H4 (cell line): ENCODE results near the gene FOXA3. TPM values are rescaled to one million over a fixed set of nuclear protein-coding genes. Genes with fewer than 3 reads are reported as not detected.

Experiments
- DNase-seq: peaks from one replicate; pipeline ENCODE4 v3.0.0-alpha.2; 2015; ENCODE audit warnings: low spot score
- total RNA-seq: library from RNA; depleted of rRNA; stranded (reverse); fragments of >200 nt; shearing (Covaris generic); gene quantifications from 2 replicates; pipeline ENCODE4 v1.2.3, GENCODE V29; 2014

Gene FOXA3
- total RNA-seq, 1 experiment from 2014 or later, result 0.31 TPM

DNA sequence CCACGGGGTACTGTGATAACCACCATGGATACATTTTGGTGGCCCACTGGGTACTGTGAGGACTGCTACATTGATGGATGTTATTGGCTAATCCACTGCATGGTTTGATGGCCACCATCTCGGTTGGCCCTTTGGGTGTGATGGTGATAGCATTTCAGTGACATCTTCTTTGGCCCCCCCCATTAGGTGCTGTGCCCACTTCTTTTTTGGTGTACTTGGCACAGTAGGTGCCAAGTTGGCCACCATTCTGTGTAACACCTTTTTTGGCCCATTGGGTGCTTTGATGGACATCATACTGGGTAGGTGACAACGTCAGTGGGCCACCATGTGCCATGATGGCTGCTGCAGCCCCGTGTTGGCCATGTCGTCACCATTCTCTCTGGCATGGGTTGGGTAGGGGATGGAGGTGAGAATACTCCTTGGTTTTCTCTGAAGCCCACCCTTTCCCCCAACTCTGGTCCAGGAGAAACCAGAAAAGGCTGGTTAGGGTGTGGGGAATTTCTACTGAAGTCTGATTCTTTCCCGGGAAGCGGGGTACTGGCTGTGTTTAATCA is 9.2 kb downstream of the FOXA3 start:
- DNase-seq, result no peak

DNA sequence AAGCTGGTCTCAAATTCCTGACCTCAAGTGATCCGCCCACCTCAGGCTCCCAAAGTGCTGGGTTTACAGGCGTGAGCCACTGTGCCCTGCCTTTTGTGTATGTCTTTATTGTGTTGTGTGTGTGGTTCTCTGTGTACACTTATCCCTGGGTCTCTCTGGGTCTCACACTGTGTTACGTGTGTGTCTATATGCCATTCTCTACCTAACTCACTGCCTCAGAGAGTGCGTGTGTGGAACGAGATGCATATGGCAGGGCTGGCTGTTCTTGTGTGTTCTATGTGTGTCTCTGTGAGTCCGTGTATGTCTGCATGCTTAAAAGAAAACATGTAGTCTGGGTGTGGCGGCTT is 10.5 kb downstream of the FOXA3 start:
- DNase-seq, result no peak

DNA sequence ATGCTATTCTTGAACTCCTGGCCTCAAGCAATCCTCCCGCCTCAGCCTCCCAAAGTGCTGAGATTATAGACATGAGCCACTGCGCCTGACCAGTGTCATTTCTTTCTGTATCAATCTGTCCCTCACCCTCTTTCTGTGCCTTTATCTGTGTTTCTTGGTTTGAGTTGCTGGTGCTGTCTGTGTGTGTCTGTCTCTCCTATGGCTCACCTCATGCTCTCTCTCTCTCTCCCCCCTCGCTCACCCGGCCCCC is 12.0 kb downstream of the FOXA3 start:
- DNase-seq, result no peak

DNA sequence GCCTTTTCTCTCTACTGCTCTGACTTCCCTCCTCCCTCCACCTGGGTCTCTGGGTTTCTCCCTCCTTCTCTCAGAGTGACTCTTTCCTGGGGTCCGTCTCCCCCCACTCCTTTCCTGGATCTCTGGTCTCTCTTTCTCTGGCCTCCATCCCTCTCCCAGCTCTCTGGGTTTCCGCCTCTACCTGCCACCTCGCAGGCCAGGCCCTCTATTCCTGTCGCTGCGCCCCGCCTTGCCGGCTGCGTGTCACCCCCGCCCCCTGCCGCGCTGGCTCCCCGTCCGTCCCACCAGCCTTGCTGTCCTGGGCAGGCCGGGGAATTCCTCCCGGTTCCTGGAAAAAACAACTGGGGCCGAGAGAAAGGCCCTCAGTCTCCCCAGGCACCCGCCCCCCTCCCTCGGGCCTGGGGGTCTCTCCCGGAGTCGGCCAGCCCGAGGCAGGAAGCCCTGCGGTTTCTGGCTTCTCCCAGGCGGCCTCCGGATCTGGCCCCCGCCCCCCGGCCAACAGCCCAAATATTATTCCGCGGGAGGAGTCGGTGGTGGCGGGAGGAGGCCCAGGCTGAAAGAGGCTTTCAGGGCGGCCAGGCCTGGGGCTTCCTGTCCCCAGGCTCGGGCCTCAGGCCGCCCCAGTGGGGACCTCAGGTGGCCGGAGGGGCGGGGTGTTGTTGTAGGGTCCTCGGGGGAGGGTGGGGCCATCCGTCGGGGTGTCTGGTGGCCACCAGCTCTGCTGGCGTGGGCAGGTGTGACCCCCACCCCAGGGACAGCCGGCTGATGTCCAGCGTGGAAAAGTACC is 12.5 kb downstream of the FOXA3 start:
- DNase-seq, result no peak

DNA sequence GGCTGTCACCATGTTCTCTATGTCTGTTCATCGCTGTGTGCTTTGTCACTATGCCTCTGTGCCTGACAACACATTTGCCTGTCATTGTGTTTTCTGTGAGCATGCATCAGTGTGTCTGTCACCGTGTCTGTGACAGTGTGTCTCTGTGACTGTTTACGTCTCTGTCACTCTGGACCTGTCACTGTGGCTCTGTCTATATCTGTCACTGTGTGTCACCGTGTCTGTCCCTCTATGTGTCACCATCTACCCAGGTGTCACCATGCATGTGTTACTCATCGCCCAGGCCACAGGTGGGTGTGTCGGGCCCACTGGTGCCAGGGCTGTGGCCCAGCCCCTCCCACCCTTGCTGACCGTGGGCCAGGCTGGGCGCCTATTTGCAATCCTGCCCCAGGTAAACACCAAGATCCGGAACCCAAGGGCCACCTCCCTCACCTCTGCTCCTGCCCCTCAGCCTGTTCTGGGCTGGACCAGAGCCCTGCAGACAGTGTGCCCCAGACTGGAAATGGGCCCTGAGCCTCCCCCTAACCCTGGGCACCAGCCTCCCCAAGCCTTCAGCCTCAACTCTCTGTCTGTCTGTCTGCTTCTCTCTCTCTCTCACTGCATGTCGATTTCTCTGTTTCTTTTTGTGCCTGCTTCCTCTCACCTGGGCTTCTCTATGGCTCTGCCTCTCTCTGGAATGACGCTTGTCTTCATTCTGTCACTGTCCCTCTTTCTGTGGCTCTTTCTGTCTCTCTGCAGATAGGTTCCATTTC is 14.1 kb downstream of the FOXA3 start:
- no peak for DNase-seq

DNA sequence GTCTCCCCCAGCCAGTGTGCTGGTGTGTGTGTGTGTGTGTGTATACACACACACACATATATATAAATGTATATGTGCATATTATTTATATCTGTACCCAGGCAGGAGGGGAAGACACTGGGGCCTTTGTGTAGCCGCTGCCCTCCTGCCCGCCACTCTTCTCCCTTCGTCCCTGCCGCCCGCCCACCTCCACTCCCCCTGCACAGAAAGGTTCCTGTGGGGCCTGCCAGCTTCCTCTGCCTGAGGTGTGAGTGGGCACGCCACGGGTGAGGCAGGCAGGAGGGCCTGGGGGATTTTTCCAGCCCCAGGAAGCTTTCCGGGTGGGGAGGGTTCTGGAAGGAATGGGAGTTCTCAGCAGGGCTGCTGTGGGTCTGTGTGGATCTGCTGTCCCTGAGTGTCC is 14.9 kb downstream of the FOXA3 start:
- DNase-seq, result no peak

DNA sequence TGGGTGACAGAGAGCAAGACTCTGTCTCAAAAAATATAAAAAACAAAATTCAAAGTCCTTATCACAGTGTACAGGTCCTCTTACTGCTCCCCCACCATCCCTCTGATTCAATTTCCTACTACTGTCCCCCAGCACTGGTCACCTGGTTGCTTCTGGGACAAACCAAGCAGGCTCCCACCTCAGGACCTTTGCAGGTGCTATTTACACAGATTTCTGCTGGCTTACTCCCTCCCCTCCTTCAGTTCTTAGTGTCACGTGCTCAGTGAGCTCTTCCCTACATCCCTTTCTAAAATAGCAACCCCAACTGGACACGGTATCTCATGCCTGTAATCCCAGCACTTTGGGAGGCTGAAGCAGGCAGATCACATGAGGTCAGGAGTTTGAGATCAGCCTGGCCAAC is 15.8 kb downstream of the FOXA3 start:
- no peak for DNase-seq

DNA sequence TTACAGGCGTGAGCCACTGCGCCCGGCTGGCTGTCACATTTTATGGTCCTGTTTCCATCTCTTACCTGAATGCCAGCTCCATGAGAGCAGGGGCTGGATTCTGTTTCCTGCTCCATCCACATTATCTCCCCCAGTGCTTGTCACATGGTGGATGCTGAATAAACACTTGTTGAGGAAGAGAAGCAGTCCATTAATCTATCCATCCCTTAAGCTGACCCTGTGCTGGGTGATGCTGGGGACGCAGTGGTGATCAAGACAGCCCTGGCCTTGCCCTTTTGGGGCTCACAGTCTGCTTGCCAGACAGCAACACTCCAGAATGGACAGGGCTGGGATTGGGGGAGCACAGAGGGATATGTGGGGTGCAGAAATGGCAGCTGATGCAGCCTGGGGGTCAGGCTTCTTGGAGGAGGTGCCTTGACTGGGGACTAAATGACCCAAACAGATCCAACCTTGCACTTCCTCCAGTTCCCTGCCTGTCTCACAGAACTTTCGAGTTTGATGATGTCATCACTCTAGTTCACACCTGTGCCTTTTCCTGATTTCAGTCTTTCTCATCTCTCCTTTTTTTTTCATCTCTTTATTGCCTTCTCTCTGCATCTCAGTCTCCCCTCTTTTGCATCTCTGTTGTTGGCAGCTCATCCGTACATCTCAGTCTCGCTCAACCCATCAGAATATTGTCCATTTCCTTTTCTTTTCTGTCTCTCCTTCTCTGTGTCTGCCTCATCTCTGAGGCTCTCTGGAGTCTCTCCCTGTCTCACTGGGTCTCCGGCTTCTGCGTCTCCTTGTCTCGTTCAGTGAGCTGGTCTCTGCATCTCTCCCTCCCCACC is 17.2 kb downstream of the FOXA3 start:
- DNase-seq, result no peak

DNA sequence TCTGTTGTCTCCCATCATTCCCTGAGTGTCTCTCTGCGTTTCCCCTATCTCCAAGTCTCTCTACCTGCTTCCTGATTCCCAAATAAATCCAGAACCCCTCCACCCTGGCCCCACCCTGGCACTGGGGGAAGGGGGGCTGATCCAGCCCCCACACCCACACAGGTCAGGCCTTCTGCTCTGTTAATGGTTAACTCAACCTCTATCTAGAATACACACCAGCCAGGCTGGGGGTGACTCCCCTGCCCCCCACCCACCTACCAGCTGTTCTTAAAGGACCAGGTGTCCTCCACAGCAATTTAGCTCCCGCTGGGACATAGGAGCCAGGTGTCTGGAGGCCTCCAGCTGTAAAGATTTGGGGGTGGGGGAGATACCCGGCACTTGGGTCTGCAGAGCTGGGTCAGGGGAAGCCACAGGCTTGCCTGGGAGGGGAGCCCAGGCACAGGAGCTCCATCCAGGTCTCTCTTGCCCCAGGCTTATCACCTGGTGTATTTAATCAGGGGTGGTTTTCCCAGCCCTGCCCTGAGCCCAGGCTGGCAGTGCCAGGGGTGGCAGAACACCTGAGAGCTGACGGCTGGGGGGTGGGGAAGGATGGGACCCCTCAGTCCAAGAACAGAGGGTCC is 17.9 kb downstream of the FOXA3 start:
- no peak for DNase-seq

DNA sequence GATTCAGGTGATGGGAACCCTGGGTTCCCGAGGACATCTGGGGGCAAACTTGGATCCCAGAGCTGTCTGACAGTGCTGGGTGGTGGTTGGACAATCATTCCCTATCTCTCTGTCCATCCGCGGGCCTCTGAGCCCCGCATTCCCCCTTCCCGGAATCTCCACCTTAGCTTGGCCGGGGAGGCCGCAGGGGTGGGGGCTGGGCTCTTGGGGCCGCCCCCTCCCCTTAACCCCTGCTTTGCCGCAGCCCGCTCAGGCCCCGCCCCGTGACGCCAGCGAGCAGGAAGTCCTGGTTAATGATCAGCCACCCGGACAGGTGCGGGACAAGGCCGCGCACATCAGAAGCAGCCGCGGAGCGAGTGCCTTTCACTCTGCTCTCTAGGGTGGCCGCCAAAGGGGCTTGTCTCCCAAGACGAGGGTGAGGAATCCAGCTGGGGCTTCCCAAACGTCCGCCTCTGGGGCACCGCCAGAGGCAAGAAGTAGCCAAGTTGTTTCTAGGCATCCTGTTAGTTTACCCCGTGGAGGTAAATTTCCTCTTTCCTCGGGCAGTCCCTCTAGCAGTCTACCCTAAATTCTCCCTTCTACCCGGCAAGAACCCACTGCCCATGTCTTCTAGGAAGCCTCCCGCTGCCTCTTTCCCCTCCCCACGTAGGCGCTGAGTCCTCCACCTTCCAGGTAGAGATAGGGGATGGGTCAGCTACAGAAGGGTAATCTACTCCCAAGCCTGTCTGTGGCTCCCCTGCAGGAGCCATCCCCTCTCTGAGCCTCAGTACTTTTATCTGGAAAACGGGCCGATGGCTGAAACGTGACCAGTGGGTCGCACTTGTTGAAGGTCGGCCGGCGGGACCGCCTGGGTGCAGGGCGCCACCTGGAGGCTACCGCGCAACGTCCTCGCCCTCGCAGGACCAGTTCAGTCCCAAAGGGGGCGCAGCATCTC is 18.8 kb downstream of the FOXA3 start:
- peak; percentile 63 for DNase-seq

DNA sequence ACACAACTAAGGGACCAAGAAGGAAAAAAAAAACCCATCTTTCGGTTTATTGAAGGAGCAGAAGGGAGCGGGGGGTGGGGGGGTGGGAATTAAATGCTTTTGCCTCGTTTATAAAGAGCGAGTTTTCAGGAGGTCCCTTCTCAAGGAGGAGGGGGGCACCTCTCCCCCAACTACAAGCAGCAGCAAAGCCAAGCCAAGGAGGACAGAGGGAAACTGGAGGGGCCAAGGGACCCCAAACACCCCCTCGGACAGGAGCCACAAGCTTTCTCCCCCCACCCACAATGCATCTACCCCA is 19.4 kb downstream of the FOXA3 start:
- DNase-seq, result no peak

DNA sequence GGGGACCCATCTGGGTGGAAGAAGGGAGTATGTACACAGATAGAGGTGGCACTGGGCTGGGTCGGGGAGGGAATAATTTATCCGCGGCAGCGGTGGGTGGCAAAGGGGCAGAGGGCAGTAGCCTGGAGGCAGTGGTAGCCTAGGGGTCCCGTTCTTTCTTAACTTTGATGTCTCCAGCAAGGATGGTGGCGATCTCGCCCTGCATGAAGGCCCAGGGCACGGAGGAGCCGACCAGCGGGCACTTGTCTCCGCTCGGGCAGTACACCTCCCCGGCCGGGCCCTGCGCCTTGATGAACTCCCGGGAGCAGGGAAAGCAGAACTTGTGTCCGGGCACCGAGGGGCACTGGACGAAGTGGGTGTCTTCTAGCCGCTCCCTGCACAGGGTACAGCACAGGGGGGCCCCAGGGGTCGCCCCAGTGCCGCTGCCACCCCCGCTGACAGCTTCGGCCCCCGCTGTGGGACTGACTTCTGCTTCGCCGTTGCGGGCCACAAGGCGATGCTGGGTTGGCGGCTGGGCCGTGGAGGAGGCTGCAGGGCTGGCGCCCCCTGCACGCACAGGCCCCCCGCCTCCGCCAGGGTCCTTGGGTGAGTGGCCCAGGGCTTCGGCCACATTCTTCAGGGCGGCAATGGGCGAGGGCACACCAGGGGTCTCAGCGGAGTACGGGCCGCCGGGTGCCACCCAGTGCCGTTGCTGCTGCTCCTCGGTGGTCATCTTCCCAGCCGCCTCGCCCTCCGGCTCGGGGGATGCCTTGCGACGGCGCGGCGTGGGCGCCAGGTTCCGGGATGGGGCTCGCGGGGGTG is 20.0 kb downstream of the FOXA3 start:
- DNase-seq, result no peak

DNA sequence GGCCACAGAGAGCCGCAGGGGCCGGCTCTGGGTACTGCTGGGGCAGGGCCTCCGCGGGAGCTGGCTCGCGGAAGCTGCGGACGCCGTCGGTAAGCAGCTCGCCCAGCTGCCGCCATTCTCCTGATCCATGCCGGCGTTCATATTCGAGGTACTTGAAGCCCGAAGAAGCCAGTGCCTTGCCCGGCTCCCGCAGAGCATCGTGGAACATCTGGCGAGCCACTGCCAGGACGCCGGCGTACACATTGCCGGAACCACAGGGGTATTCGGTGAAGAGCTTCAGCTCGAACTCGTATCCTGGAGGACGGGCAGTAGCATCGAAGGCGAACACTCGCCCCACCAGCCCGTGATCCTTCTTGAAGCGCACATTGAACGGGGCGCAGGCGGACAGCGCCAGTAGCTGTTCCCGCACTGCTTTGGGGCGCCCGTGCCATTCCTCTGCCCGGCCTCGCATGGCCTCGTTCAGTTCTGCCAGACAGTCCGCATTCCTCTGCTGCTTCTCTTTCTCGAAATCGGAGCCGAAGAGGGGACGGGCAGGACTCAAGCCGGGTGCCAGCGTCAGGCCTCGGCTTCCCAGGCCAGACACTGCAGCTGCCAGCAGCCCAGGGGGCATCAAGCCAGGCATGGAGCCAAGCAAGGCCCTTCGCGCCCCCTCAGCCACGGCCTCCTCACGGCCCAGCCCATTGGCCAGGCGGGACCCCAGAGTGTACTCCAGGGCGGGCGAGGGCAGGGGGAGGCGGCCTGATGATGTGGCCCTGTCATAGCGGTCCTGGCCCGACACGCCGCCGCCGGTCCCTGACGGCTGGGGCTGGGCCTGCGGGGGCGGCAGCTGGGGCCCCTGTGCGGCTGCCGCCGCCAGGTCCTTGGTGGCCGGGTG is 20.8 kb downstream of the FOXA3 start:
- DNase-seq, result no peak

DNA sequence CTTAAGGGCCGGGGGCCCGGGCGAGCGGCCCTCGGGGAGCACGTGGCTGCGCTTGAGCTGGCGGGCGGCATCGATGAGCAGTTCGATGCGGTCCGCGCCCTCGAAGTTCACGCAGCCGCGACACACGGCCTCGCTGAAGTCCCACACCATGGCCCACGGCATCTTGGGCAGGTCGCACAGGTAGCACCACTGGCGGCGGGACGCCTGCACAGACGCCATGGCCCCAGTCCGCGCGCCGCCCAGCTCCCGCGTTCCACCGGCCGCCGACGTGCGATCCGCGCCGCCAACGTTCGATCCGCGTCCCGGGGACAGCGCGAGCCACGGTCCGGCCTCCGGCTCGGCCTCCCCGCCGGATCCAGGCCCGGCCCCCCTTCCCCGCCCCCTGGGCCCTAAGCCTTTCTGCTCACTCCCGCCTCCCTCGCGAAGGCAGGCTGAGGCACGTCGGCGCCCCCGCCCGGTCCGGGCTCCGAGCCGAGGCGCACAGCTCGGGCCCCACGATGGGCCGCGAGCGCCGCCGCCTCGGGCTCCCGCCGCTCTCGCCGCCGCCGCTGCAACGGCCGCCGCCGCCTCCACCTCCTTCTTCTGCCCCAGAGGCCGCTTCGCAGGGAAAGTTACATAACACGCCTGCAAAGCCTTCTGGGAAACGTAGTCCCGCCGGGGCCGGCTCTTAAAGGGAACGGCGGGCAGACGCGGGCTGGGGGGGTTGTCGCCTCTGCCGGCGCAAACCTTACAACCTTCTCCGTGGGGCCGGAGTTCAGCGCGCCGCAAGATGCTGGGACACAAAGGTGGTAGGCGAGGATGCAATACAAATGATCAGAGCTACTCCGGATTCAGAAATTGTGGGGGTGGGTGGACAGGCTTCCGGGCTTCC is 21.7 kb downstream of the FOXA3 start, which contains the start of gene IRF2BP1:
IRF2BP1 (minus strand) TSS at position 586 of the 871 bp plus-strand sequence; CDS start at position 219, 367 bp downstream.
- peak; percentile 79 for DNase-seq

DNA sequence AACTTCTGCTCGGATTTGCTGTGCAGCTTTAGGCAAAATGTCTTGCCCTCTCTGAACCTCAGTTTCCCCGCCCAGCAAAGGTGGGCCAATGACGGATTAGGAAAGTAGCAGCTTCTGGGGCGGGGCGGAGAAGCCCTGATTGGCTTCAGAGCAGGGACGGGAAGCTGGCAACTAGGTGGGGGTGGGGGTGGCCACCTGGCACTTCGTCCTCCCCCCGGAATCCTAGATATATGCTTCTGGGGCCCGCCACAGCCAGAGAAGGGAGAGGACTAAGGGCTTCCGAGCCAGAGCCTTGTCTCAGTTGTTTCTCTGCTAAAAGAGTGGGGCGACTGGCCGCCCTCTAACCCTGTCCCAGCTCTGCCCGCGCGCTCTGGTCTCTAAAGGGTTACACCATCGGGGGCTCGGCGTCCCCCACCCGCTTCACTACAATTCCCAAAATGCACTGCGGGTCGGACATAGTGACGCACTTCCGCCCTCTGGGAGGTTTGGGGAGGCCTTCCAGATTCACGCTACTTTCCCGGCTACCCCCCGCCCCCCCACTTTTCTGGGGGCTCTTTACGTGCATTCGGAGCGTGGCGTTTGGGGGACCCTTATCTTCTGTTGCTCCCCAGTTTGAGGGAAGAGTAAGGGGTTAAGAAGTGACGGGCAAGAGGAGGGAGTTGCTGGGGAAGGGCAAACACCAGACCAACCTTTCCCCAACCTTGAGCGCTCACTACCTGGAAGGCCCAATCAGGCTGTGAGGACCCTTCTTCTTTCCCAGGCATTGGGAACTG is 22.5 kb downstream of the FOXA3 start:
- DNase-seq, result peak; percentile 87

DNA sequence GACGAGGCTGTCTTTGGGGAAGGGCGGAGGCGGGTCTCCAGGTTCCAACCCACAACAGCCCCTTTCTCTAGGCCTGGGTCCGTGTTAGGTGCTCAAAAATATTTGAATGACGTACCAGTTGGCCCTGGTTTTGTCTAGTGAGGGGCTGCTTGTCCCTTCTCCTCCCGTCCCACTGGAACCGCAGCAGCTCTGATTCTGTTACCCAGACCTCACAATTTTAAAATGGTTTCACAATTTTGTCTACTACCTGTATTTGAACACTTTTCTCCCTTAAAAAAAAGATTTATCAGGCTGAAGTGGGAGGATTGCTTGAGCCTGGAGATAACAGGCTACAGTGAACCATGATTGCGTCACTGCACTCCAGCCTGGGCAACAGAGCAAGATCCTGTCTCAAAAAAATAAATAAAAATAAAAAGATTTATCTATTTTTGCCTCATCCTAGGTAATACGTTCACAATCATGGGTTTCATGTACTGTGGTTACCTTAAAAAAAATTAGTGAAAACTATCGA is 23.1 kb downstream of the FOXA3 start:
- DNase-seq, result no peak

DNA sequence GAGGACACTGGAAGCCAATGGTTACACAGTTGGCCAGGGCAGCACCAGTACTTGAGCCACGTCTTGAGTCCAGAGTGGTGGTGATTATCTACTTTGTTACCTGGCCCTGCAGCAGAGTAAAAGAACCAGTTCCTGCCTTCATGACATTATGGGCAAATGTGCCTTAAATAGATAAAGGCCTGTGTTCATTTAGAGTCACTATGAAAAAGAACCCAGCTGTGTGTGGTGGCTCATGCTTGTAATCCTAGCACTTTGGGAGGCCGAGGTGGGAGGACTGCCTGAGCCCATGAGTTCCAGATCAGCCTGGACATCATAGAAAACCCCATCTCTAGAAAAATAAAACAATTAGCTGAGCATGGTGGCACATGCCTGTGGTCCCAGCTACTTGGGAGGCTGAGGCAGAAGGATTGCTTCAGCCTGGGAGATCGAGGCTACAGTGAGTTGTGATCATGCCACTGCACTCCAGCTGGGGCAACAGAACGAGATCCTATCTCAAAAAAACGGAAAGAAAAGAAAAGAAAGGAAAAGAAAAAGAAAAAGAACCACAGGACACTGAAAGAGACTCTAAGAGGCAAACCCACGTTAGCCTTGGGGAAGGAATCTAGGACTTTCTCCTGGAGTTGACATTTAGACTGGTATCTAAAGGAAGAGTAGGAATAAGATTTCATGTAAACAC is 25.2 kb downstream of the FOXA3 start:
- DNase-seq, result no peak
